ENCODE results near the gene EDC3. TPM values are rescaled to one million over a fixed set of nuclear protein-coding genes. Genes with fewer than 3 reads are reported as not detected.

Gene EDC3
- total and polyA plus RNA-seq, 2 experiments from 2014 or later, result 13.8 to 26.5 TPM

DNA sequence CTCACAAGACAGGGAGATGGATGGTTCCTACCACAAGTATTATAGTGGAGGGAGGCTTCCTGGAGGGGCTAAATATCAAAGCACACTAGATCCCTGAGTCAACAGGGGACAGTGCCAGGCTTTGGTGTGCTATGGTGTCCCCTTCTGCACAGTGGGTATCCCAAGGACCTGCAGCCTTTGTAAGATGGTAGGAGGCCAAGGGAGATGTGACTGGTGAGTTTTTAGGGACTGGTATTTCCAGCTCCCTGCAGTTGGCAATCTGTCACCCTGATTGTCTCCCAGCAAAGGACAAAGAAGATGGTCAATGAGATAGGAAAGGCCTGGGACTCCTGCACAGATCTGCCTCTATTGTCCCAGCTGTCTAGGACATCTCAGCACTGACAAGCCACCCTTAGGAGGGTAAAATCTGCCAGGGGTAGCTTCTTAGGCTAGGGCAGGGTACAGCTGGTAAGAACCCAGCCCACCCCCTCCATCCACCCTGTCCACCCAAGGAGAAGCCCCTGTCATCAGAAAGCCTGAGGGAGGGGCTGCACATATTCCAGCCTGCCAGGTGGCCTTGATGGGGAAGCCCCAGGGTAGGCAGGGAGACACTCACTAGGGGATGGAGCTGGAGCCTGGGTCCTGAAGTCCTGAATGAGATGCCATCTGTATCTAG lies 28.9 kb upstream of the EDC3 start (continued):
- TF ChIP-seq, protein P1, sequence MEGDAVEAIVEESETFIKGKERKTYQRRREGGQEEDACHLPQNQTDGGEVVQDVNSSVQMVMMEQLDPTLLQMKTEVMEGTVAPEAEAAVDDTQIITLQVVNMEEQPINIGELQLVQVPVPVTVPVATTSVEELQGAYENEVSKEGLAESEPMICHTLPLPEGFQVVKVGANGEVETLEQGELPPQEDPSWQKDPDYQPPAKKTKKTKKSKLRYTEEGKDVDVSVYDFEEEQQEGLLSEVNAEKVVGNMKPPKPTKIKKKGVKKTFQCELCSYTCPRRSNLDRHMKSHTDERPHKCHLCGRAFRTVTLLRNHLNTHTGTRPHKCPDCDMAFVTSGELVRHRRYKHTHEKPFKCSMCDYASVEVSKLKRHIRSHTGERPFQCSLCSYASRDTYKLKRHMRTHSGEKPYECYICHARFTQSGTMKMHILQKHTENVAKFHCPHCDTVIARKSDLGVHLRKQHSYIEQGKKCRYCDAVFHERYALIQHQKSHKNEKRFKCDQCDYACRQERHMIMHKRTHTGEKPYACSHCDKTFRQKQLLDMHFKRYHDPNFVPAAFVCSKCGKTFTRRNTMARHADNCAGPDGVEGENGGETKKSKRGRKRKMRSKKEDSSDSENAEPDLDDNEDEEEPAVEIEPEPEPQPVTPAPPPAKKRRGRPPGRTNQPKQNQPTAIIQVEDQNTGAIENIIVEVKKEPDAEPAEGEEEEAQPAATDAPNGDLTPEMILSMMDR (conservative IDR thresholded peaks at IDR 0.05; ENCODE audit: low read depth in 2 of 2), result no peak
- TF ChIP-seq, protein P2, sequence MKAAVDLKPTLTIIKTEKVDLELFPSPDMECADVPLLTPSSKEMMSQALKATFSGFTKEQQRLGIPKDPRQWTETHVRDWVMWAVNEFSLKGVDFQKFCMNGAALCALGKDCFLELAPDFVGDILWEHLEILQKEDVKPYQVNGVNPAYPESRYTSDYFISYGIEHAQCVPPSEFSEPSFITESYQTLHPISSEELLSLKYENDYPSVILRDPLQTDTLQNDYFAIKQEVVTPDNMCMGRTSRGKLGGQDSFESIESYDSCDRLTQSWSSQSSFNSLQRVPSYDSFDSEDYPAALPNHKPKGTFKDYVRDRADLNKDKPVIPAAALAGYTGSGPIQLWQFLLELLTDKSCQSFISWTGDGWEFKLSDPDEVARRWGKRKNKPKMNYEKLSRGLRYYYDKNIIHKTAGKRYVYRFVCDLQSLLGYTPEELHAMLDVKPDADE (IDR thresholded peaks at IDR 0.05), result no peak

DNA sequence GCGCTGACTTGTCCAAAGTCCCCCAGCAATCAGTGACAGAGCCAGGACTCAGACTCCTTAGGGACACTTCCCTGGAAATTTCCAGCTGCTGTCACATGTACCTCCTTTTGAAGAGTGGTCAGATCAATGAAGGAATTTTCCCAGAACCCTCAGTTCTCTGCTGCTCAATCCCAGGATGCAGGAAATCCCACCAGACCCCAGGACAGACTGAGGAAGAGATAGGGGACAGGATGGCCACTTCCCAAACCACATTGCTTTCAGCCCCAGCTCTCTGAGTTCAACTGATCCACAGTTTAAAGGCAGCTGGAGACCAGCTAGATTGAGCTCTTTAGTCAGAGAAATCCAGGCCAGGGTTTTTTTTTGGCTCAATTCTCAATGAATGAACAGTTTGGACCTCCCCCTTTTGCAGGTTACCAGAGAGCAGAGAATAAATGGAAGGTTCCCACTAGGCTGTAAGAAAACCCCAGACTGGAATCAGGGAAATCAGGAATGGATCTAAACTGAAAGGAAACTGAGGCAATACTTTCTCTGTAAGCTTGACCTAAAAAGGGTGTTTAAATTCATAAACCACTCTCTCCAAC lies 28.0 kb upstream of the EDC3 start:
- Histone ChIP-seq H2AFZ (no peak overlapping the region; the same call in 1 of the 2 replicates), H3K27me3 (ENCODE audit: insufficient read depth) (peaks cover 33% of the 10 kb centered on the region), H3K27ac (ENCODE audit: low read depth) (no peak overlapping the region), H3K9me2 (ENCODE audit: insufficient read depth) (0 out of 2 replicates have a peak, but pooled peaks cover 5% of the 10 kb centered on the region), H3K4me2 (no peak overlapping the region), H3F3A (replicated peaks; ENCODE audit: low read depth) (no peaks in the 10 kb centered on the region), H3K79me2 (replicated peaks; ENCODE audit: insufficient read depth) (no peaks in the 10 kb centered on the region), H3K36me3 (ENCODE audit: insufficient read depth) (no peaks in the 10 kb centered on the region), H4K20me1 (replicated peaks; ENCODE audit: insufficient read depth) (no peaks in the 10 kb centered on the region), H3K4me3 (no peak overlapping the region), H3K4me1 (ENCODE audit: insufficient read depth) (peaks cover 7% of the 10 kb centered on the region; the same call in 1 of the 2 replicates)
- Mint-ChIP-seq H3K27me3 (ENCODE audit: insufficient read depth, low read depth, poor library complexity) (peaks cover 25% of the 10 kb centered on the region), H3K27ac (no peak overlapping the region), H3K4me1 (peaks cover 5% of the 10 kb centered on the region), H3K4me3 (no peak overlapping the region), H3K9me3 (peaks cover 9% of the 10 kb centered on the region), H3K36me3 (ENCODE audit: low read depth) (peaks cover 3% of the 10 kb centered on the region; the same call in 2 of the 3 replicates)
- ATAC-seq, result peak; percentile 32
- DNase-seq (ENCODE audit: low spot score), result peak; percentile 93
- TF ChIP-seq, protein P2 (IDR thresholded peaks at IDR 0.05), result no peak
- TF ChIP-seq NANOG (IDR thresholded peaks at IDR 0.05; ENCODE audit: borderline replicate concordance), result no peak
- TF ChIP-seq CREB1 (CRISPR knock-in tag; IDR thresholded peaks at IDR 0.05; ENCODE audit: low read depth), result no peak
- no peak for TF ChIP-seq JUNB (IDR thresholded peaks at IDR 0.05; ENCODE audit: unreplicated experiment)
- TF ChIP-seq, protein P1 (conservative IDR thresholded peaks at IDR 0.05; ENCODE audit: low read depth in 2 of 2), result no peak
- TF ChIP-seq ZNF114 (CRISPR knock-in tag; IDR thresholded peaks at IDR 0.05), result no peak
- TF ChIP-seq, protein P3, sequence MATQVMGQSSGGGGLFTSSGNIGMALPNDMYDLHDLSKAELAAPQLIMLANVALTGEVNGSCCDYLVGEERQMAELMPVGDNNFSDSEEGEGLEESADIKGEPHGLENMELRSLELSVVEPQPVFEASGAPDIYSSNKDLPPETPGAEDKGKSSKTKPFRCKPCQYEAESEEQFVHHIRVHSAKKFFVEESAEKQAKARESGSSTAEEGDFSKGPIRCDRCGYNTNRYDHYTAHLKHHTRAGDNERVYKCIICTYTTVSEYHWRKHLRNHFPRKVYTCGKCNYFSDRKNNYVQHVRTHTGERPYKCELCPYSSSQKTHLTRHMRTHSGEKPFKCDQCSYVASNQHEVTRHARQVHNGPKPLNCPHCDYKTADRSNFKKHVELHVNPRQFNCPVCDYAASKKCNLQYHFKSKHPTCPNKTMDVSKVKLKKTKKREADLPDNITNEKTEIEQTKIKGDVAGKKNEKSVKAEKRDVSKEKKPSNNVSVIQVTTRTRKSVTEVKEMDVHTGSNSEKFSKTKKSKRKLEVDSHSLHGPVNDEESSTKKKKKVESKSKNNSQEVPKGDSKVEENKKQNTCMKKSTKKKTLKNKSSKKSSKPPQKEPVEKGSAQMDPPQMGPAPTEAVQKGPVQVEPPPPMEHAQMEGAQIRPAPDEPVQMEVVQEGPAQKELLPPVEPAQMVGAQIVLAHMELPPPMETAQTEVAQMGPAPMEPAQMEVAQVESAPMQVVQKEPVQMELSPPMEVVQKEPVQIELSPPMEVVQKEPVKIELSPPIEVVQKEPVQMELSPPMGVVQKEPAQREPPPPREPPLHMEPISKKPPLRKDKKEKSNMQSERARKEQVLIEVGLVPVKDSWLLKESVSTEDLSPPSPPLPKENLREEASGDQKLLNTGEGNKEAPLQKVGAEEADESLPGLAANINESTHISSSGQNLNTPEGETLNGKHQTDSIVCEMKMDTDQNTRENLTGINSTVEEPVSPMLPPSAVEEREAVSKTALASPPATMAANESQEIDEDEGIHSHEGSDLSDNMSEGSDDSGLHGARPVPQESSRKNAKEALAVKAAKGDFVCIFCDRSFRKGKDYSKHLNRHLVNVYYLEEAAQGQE (IDR thresholded peaks at IDR 0.05; ENCODE audit: unreplicated experiment), result no peak
- TF ChIP-seq EZH2phosphoT487 (IDR thresholded peaks at IDR 0.05; ENCODE audit: unreplicated experiment), result no peak

All from GM23338 (cell line).